SK-N-SH treated with all-trans-retinoic acid at 6 μM for 48 hours (cell line): ENCODE data around the gene BMP10.

Source experiments
- OSR1 ChIP-seq: fragments of 250-450 bp; sonication (Bioruptor Pico); IDR thresholded peaks from 2 replicates; pipeline ENCODE4 v1.8.0; 2022; ENCODE audit warnings: moderate library complexity, mild to moderate bottlenecking, inconsistent platforms
- ZFP30 ChIP-seq: fragments of 450-650 bp; formaldehyde crosslinking; IDR thresholded peaks from 2 replicates; pipeline ENCODE4 v1.5.0; 2022; ENCODE audit warnings: mild to moderate bottlenecking, moderate library complexity
- ZNF8 ChIP-seq: fragments of 450-650 bp; formaldehyde crosslinking; IDR thresholded peaks from 2 replicates; pipeline ENCODE4 v1.5.0; 2020; ENCODE audit warnings: mild to moderate bottlenecking, moderate library complexity
- TF ChIP-seq, protein P1 (sequence below): fragments of 250-450 bp; sonication (Bioruptor Pico); IDR thresholded peaks from 2 replicates; pipeline ENCODE4 v1.8.0; 2020; ENCODE audit warnings: mild to moderate bottlenecking, moderate library complexity, borderline replicate concordance
- TF ChIP-seq, protein P2 (sequence below): fragments of 250-450 bp; sonication (Bioruptor Pico); IDR thresholded peaks from 2 replicates; pipeline ENCODE4 v1.8.0; 2021; ENCODE audit warnings: low read depth, mild to moderate bottlenecking, moderate library complexity, borderline replicate concordance
- TF ChIP-seq, protein P3 (sequence below): fragments of 250-450 bp; sonication (Bioruptor Pico); IDR thresholded peaks from 2 replicates; pipeline ENCODE4 v1.5.1; 2020; ENCODE audit warnings: low read depth, mild to moderate bottlenecking, moderate library complexity

- no peak for TF ChIP-seq ZFP30
- no peak for TF ChIP-seq OSR1 (CRISPR knock-in tag)
- TF ChIP-seq, protein P1, sequence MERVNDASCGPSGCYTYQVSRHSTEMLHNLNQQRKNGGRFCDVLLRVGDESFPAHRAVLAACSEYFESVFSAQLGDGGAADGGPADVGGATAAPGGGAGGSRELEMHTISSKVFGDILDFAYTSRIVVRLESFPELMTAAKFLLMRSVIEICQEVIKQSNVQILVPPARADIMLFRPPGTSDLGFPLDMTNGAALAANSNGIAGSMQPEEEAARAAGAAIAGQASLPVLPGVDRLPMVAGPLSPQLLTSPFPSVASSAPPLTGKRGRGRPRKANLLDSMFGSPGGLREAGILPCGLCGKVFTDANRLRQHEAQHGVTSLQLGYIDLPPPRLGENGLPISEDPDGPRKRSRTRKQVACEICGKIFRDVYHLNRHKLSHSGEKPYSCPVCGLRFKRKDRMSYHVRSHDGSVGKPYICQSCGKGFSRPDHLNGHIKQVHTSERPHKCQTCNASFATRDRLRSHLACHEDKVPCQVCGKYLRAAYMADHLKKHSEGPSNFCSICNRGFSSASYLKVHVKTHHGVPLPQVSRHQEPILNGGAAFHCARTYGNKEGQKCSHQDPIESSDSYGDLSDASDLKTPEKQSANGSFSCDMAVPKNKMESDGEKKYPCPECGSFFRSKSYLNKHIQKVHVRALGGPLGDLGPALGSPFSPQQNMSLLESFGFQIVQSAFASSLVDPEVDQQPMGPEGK (CRISPR knock-in tag), result no peak
- TF ChIP-seq, protein P2, sequence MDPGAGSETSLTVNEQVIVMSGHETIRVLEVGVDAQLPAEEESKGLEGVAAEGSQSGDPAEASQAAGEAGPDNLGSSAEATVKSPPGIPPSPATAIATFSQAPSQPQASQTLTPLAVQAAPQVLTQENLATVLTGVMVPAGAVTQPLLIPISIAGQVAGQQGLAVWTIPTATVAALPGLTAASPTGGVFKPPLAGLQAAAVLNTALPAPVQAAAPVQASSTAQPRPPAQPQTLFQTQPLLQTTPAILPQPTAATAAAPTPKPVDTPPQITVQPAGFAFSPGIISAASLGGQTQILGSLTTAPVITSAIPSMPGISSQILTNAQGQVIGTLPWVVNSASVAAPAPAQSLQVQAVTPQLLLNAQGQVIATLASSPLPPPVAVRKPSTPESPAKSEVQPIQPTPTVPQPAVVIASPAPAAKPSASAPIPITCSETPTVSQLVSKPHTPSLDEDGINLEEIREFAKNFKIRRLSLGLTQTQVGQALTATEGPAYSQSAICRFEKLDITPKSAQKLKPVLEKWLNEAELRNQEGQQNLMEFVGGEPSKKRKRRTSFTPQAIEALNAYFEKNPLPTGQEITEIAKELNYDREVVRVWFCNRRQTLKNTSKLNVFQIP (CRISPR knock-in tag), result no peak
- TF ChIP-seq, protein P3, sequence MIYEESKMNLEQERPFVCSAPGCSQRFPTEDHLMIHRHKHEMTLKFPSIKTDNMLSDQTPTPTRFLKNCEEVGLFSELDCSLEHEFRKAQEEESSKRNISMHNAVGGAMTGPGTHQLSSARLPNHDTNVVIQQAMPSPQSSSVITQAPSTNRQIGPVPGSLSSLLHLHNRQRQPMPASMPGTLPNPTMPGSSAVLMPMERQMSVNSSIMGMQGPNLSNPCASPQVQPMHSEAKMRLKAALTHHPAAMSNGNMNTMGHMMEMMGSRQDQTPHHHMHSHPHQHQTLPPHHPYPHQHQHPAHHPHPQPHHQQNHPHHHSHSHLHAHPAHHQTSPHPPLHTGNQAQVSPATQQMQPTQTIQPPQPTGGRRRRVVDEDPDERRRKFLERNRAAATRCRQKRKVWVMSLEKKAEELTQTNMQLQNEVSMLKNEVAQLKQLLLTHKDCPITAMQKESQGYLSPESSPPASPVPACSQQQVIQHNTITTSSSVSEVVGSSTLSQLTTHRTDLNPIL (CRISPR knock-in tag), result no peak
- no peak for TF ChIP-seq ZNF8 (CRISPR knock-in tag)
Measured at GRCh38 chr2:68907232-68907919, 36.2 kb upstream of the BMP10 start.
